Activated CD4-positive, alpha-beta memory T cell treated with anti-CD3 and anti-CD28 coated beads, Interleukin-2, amount 10 ng/mL, durations not matched to agents 7 days and 5 days (primary cell): Measurements from ENCODE around the gene C4BPA. TPM values are rescaled to one million over a fixed set of nuclear protein-coding genes. Genes with fewer than 3 reads are reported as not detected.

Source experiments
- CTCF ChIA-PET: fragments of 350-600 bp; sonication (Branson Sonifier 250); formaldehyde crosslinking; loops from one replicate; lab custom pipeline; 2021; ENCODE audit warnings: antibody characterized with exemption, inconsistent platforms; lab: Charles Lee
- POLR2A ChIA-PET: fragments of 350-600 bp; sonication (Branson Sonifier 250); formaldehyde crosslinking; loops from one replicate; lab custom pipeline; 2021; ENCODE audit warnings: antibody characterized with exemption; lab: Charles Lee
- DNase-seq: peaks from one replicate; pipeline ENCODE4 v3.0.0-alpha.2; 2020
- H3K27ac Mint-ChIP-seq: one replicate; pipeline ENCODE4 v1.8.0; 2021; ENCODE audit warnings: mild to moderate bottlenecking, mixed read lengths
- H3K27me3 Mint-ChIP-seq: one replicate; pipeline ENCODE4 v1.8.0; 2021; ENCODE audit warnings: mixed read lengths
- H3K36me3 Mint-ChIP-seq: one replicate; pipeline ENCODE4 v1.8.0; 2021; ENCODE audit warnings: low read depth, mixed read lengths
- H3K4me1 Mint-ChIP-seq: one replicate; pipeline ENCODE4 v1.8.0; 2021; ENCODE audit warnings: mixed read lengths
- H3K4me3 Mint-ChIP-seq: one replicate; pipeline ENCODE4 v1.8.0; 2021; ENCODE audit warnings: mild to moderate bottlenecking, mixed read lengths
- H3K9me3 Mint-ChIP-seq: one replicate; pipeline ENCODE4 v1.8.0; 2021; ENCODE audit warnings: mixed read lengths
- total RNA-seq, 2 experiments: library from RNA; stranded (reverse); gene quantifications; one replicate each; pipeline ENCODE4 v1.2.3, GENCODE V29; 2021

The C4BPA gene
- total RNA-seq = not detected

DNA sequence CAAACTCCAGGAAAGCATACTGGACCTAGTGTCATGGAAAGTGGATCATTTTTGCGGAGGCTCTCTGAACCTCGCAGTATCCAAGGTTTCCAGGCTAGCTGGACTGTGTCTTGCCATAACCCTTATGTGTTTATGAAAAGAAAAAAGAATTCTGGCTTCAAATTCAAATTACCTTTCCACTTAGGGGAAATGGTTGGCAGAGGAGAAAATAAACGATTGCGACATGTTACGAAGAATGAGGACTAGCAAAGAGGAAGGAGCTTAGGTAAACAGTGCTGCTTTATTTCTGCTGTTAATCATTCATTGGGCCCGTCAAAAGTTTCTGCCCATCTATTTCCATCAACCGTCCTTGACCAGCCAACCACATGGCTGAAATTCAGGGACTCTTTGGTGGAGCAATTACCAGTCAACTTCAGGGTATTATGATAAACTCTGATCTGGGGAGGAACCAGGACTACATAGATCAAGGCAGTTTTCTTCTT lies at the start of gene C4BPA:
TSS of gene C4BPA (plus strand) at position 342 of the 482 bp plus-strand sequence. CDS start 8,793 bp downstream, outside the sequence.
- H3K36me3 Mint-ChIP-seq = peaks cover 5% of the 10 kb centered on the region
- ChIA-PET POLR2A (no interaction called here), CTCF (interaction anchor here (1.2 kb wide), 1 partner anchor 20 kb away, joined by 4 read pairs; no protein-coding TSS in a partner anchor)
- peaks cover 39% of the 10 kb centered on the region for H3K27me3 Mint-ChIP-seq
- H3K27ac Mint-ChIP-seq = no peak within 1 kb of the TSS
- H3K9me3 Mint-ChIP-seq = peaks cover 7% of the 10 kb centered on the region
- DNase-seq = no peak
- peaks cover 3% of the 10 kb centered on the region for H3K4me1 Mint-ChIP-seq
- no peak within 1 kb of the TSS for H3K4me3 Mint-ChIP-seq

DNA sequence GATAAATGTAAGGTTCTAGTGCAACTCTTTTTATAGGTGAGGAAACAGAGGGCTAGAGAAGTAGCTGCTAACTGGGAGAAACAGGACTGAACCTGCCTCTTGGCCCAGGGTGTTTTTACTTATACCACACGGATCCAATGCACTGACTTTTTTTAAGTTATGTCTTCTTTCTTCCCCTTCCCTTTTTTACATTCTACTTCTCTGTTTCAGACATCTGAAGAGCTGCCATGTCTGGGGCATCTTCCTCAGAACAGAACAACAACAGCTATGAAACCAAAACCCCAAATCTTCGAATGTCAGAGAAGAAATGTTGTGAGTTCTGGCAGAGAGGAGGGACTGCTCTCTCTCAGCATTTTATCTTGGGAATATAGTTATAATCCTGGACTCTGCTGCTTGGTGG lies 49.5 kb upstream of the C4BPA start:
- no peak for DNase-seq
- Mint-ChIP-seq H3K36me3 (peaks cover 6% of the 10 kb centered on the region), H3K4me3 (no peak overlapping the region), H3K27ac (no peak overlapping the region), H3K4me1 (peaks cover 40% of the 10 kb centered on the region), H3K27me3 (peaks cover 22% of the 10 kb centered on the region), H3K9me3 (no peaks in the 10 kb centered on the region)
- ChIA-PET POLR2A (interaction anchor here (1.2 kb wide), 1 partner anchor 267 kb away, joined by 4 read pairs; the partner anchor contains the start of gene CD55), CTCF (interaction anchor here (0.6 to 1.0 kb wide), 2 partner anchors 10 to 22 kb away, joined by 3 to 4 read pairs; no protein-coding TSS in a partner anchor)

DNA sequence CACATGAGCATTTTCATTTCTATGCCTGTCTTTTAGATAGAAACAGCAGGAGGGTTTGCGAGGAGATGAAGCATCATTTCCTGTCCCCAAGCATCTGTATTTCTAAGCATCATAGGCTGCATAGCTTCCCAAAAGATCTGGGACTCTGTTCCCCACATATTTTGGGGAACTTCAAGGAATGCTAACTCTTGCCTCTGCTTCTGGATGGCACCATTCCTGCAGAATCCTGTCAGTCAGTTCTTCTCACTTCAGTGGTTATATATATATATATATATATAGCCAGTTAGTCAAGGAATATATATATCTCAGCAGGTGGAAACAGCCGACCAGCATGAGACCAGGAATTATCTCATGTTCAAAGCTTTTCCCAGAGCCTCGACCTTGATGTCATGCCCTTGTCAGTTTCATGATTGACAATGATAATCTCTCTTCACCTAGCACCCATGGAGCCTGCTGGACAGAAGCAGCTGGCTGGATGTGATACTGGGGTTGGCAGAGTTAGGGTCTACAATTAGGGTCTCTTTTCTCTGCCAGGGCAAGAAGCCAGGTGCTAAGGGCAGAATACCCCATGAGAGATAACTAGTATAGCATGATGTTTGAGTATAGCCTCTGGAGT lies 48.5 kb upstream of the C4BPA start:
- ChIA-PET POLR2A (interaction anchor here (1.2 kb wide), 1 partner anchor 266 kb away, joined by 4 read pairs; the partner anchor contains the start of gene CD55), CTCF (interaction anchor here (0.6 to 1.0 kb wide), 3 partner anchors 8 to 21 kb away, joined by 3 to 4 read pairs (median 3); no protein-coding TSS in a partner anchor)
- H3K36me3 Mint-ChIP-seq = peaks cover 3% of the 10 kb centered on the region
- no peak overlapping the region for H3K27ac Mint-ChIP-seq
- DNase-seq = no peak
- peaks cover 22% of the 10 kb centered on the region for H3K27me3 Mint-ChIP-seq
- H3K4me1 Mint-ChIP-seq = peaks cover 37% of the 10 kb centered on the region
- H3K9me3 Mint-ChIP-seq = no peaks in the 10 kb centered on the region
- H3K4me3 Mint-ChIP-seq = no peak overlapping the region

DNA sequence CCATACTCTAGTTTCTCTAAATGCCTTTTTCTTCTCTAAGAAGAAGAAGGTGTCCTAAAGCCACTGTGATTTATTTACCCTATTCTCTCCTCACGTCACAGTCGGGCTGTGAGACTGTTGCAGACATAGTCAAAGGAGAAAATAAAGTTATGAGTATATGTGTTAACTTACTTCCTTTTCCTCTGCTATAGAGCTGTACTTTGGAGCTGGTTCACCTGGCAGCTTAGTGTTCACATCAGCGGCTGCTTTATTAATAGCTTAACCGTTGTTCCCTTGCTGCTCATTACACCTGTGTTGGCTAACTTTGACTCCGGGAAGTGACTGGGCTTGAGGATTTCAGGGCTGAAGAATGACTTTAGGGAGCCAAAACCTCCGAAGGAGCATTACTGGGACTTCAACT lies 47.4 kb upstream of the C4BPA start:
- Mint-ChIP-seq H3K27me3 (peaks cover 22% of the 10 kb centered on the region), H3K9me3 (no peaks in the 10 kb centered on the region), H3K27ac (no peak overlapping the region), H3K4me1 (peaks cover 29% of the 10 kb centered on the region), H3K4me3 (no peak overlapping the region), H3K36me3 (peaks cover 3% of the 10 kb centered on the region)
- POLR2A ChIA-PET = no interaction called here
- no peak for DNase-seq
- CTCF ChIA-PET = interaction anchor here (0.8 kb wide), 1 partner anchor 14 kb away, joined by 3 read pairs; no protein-coding TSS in a partner anchor

DNA sequence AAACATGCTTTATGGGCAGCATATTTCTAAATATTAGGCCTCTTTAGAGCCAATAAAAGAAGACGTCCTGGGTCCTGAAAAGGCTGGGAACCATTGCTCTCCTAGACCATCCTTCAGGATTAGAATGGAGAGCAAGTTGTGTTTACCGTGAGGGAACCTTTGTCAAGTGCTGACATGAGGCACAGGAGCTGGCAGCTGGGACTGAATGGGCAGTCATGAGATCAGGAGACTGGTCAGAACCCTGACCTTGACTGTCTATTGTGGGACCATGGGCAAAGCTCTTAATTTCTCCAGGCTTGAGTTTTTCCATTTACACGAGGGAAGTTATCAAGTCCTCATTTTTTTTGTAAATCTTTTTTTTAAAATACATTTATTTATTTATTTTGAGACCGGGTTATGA lies 45.8 kb upstream of the C4BPA start:
- Mint-ChIP-seq H3K4me1 (peaks cover 13% of the 10 kb centered on the region), H3K27me3 (peaks cover 19% of the 10 kb centered on the region), H3K27ac (no peak overlapping the region), H3K36me3 (no peaks in the 10 kb centered on the region), H3K9me3 (no peaks in the 10 kb centered on the region), H3K4me3 (no peak overlapping the region)
- CTCF ChIA-PET = interaction anchor here (0.9 kb wide), 1 partner anchor 26 kb away, joined by 3 read pairs; no protein-coding TSS in a partner anchor
- POLR2A ChIA-PET = no interaction called here
- DNase-seq = no peak

DNA sequence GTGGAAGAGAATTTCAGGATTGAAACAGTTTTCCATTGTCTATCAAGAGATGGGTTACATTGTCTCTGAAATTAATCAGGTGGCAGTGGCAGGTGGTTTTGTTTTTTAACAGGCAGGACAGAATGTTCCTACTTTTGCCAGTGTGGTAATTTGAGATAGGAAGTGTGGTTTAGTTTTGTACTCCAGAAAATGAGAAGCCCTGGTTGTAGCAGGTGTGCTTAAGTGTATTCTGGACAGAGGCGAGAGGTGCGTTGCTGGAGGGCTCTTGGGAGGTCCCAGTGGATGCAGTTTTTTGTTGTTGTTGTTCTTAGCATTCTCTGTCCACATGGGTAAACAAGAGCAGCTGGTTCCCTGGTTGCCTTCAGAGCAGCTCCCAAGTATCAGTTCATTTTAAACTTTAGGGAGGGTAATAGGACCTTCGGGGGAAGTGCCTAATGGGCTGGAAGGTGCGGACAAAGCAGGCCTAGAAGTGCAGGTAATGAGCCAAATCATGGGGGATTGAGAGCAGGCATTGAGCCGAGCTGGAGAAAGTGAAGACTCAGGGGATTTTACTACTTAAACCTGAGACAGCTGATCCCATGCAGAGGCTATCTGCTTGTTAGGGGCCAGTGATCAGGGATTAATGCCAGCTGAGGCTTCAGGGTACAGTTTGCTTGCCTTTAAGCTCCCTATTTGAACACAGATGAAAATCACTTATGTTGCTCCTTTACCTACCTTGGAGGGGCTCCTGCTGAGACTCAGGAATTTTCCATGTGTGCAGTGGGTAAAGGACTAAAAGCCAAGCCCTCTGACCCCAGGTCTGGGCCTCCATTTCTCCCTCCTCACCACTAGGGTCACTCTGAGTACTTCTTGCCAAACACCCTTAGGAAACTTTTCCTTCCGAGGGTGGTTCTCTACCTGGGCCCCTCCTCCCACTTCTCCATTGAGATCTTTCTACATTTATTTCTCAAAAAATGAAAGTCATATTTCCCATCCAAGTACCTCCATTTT lies 44.9 kb upstream of the C4BPA start:
- Mint-ChIP-seq H3K36me3 (no peaks in the 10 kb centered on the region), H3K4me3 (no peak overlapping the region), H3K9me3 (no peaks in the 10 kb centered on the region), H3K4me1 (peaks cover 7% of the 10 kb centered on the region), H3K27ac (no peak overlapping the region), H3K27me3 (peaks cover 16% of the 10 kb centered on the region)
- ChIA-PET POLR2A (no interaction called here), CTCF (no interaction called here)
- no peak for DNase-seq

DNA sequence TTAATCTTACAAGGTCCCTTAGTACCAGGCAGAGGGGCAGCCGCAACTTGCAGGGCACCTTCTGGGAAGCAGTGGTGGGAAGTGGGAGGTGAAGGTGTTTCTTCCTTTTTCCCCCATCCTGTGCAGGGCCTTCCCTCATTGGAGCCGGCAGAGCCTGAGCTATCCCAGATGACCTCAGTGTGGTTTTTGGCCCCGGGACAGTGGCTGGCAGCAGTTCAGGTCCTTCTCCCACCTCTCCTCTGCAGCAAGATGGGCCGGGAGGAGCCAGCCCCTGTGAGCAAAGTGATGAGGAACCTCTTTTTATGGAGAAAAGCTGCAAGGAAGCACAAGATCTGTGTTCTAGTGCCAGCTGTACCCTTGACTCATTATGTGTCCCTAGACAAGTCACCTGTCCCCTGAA lies 44.2 kb upstream of the C4BPA start:
- H3K36me3 Mint-ChIP-seq = no peaks in the 10 kb centered on the region
- H3K27me3 Mint-ChIP-seq = peaks cover 13% of the 10 kb centered on the region
- ChIA-PET CTCF (interaction anchor here (0.9 kb wide), 1 partner anchor 25 kb away, joined by 3 read pairs; no protein-coding TSS in a partner anchor), POLR2A (interaction anchor here (1.2 kb wide), 1 partner anchor 11 kb away, joined by 4 read pairs; no protein-coding TSS in a partner anchor)
- H3K9me3 Mint-ChIP-seq = no peaks in the 10 kb centered on the region
- H3K4me1 Mint-ChIP-seq = peaks cover 4% of the 10 kb centered on the region
- H3K27ac Mint-ChIP-seq = no peak overlapping the region
- no peak for DNase-seq
- no peak overlapping the region for H3K4me3 Mint-ChIP-seq

DNA sequence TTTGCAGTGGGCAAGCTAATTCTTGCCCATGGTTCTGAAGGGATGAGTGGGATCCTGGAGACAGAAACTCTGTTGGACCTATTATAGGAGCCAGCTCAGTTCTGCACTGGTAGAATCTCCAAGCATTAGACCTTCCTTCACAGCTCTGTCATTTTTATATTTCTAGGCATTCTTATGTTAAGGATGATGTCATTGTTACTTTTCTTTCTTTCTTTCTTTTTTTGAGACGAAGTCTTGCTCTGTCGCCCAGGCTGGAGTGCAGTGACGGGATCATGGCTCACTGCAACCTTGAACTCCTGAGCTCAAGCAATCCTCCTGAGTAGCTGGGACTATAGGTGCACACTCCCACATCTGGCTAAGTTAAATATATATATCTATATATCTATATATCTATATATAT lies 43.4 kb upstream of the C4BPA start:
- Mint-ChIP-seq H3K27me3 (peaks cover 9% of the 10 kb centered on the region), H3K36me3 (no peaks in the 10 kb centered on the region), H3K27ac (no peak overlapping the region), H3K4me1 (no peaks in the 10 kb centered on the region), H3K4me3 (no peak overlapping the region), H3K9me3 (no peaks in the 10 kb centered on the region)
- no peak for DNase-seq
- ChIA-PET CTCF (interaction anchor here (0.9 kb wide), 1 partner anchor 24 kb away, joined by 3 read pairs; no protein-coding TSS in a partner anchor), POLR2A (interaction anchor here (0.7 to 1.2 kb wide), 2 partner anchors 10 to 11 kb away, joined by 3 to 4 read pairs; no protein-coding TSS in a partner anchor)

DNA sequence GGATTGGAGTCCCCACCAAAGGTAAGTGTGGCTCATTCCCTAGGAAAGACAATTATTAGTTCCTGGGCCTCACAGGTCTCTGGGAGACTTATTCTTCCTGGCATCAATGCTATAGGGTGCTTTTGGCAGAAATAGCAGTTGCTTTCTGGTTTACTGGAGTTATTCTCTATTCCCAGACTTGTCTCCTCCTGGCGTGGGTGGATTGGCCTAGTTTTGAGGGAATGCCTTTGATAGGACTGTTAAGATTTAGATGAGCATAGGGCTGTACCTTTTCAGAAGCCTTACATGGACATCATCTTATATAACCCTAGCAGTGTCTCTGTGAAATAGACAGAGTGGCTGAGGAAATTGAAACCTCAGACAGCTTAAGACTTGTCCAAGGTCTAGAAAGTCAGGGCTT lies 42.0 kb upstream of the C4BPA start:
- no peak for DNase-seq
- H3K36me3 Mint-ChIP-seq = no peaks in the 10 kb centered on the region
- no peaks in the 10 kb centered on the region for H3K9me3 Mint-ChIP-seq
- H3K27me3 Mint-ChIP-seq = no peaks in the 10 kb centered on the region
- CTCF ChIA-PET = no interaction called here
- H3K27ac Mint-ChIP-seq = no peak overlapping the region
- POLR2A ChIA-PET = no interaction called here
- H3K4me1 Mint-ChIP-seq = no peaks in the 10 kb centered on the region
- H3K4me3 Mint-ChIP-seq = no peak overlapping the region

DNA sequence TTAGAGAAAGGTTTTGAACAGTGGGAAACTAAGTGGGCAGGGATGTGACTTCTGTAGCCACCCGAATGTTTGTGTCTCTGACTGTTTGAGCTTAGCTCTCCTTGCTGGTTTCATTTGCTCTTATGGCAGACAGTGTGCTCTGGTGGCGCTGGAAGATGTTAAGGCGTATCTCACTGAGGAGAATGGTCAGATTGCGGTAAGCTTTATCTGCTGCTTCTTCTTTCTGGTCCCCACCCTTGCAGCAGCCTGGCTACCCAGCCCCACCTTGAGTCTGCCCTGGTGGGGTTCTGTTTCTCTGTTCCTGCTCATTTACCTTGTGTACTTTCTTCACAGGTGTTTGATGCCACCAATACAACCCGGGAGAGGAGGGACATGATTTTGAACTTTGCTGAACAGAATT lies 41.0 kb upstream of the C4BPA start:
- POLR2A ChIA-PET = no interaction called here

DNA sequence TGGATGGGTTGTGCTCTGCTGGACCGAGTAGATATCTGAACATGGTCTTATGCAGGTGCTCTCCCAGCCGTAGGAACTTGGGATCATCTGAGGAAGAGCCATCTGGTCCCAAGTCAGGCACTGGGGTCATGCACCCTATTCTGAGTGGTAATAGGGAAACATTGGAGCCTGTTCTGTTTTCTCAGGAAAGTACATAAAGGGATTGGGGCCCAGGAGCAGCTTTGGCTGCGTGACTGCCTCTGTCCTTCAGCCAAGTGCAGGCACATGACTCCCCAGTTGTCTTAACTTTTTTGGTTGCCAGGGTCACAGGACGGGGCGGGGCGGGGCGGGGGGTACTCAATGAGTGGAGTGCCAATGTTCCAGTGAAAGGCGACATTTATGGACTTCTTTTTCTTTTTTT lies 39.5 kb upstream of the C4BPA start:
- POLR2A ChIA-PET = interaction anchor here (1.2 kb wide), 1 partner anchor 12 kb away, joined by 3 read pairs; the partner anchor contains the start of gene PFKFB2
- Mint-ChIP-seq H3K27ac (no peak overlapping the region), H3K4me1 (peaks cover 6% of the 10 kb centered on the region), H3K36me3 (no peaks in the 10 kb centered on the region), H3K4me3 (no peak overlapping the region), H3K27me3 (no peaks in the 10 kb centered on the region), H3K9me3 (no peaks in the 10 kb centered on the region)
- CTCF ChIA-PET = no interaction called here
- no peak for DNase-seq

More for the DNA sequence above, 41.0 kb upstream of the C4BPA start:
- Mint-ChIP-seq H3K9me3 (no peaks in the 10 kb centered on the region), H3K36me3 (no peaks in the 10 kb centered on the region), H3K4me3 (no peak overlapping the region), H3K27ac (no peak overlapping the region), H3K4me1 (no peaks in the 10 kb centered on the region), H3K27me3 (no peaks in the 10 kb centered on the region)
- DNase-seq = no peak
- CTCF ChIA-PET = no interaction called here

DNA sequence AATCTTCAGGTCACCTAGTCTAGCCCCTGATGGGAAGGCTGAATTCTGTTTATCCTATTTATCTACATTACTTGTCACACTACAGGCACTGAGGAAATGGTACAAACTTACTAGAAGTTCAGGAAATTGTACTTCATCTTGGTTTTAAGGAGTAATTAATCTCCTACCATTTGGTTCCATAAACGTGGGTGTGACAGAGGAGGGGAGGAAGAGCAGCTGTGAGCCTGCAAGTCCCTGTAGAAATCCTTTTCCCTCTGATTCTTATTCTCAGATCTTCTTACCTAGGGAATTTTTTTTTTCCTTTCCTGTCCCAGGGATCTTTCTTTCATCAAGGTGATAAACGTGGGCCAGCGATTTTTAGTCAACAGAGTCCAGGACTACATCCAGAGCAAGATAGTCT lies 36.8 kb upstream of the C4BPA start:
- Mint-ChIP-seq H3K4me3 (no peak overlapping the region), H3K36me3 (no peaks in the 10 kb centered on the region), H3K27ac (no peak overlapping the region), H3K9me3 (no peaks in the 10 kb centered on the region), H3K27me3 (no peaks in the 10 kb centered on the region), H3K4me1 (peaks cover 26% of the 10 kb centered on the region)
- CTCF ChIA-PET = no interaction called here
- POLR2A ChIA-PET = no interaction called here
- DNase-seq = no peak
